Sigmoid colon (tissue), 7 donors: ENCODE measurements around the gene ARHGAP22. TPM values are rescaled to one million over a fixed set of nuclear protein-coding genes. Genes with fewer than 3 reads are reported as not detected.

Experiments used
- DNase-seq: peaks from one replicate; pipeline ENCODE4 v3.0.0-alpha.2; 2019
- H3K27ac ChIP-seq, 4 donors: fragments of 200-600 bp; sonication (generic); one replicate each; pipeline ENCODE4 v1.5.1; 2016 to 2019; ENCODE audit warnings: mild to moderate bottlenecking in 1 of 4
- H3K27me3 ChIP-seq, 3 donors: fragments of 200-600 bp; sonication (generic); one replicate each; pipeline ENCODE4 v1.5.1; 2019; ENCODE audit warnings: mild to moderate bottlenecking in 1 of 3
- H3K36me3 ChIP-seq, 4 donors: fragments of 200-600 bp; sonication (generic); one replicate each; pipeline ENCODE4 v1.5.1; 2016 to 2019
- H3K4me1 ChIP-seq, 4 donors: fragments of 200-600 bp; sonication (generic); one replicate each; pipeline ENCODE4 v1.5.1; 2017 to 2019
- H3K4me3 ChIP-seq, 4 donors: fragments of 200-600 bp; sonication (generic); one replicate each; pipeline ENCODE4 v1.5.1; 2017 to 2019; ENCODE audit warnings: mild to moderate bottlenecking in 2 of 4, moderate library complexity in 1 of 4
- H3K9me3 ChIP-seq, 4 donors: fragments of 200-600 bp in 3 of 4; sonication (generic) in 3 of 4; one replicate each; pipeline versions ENCODE4 v1.5.1 to v1.6.1; 2013 to 2019
- EP300 ChIP-seq, 4 donors: sonication (generic); formaldehyde crosslinking; IDR thresholded peaks; one replicate each; pipeline ENCODE4 v1.6.1; 2017; ENCODE audit warnings: antibody characterized with exemption in 4 of 4
- POLR2A ChIP-seq, 2 donors: fragments of 450-650 bp; IDR thresholded peaks; one replicate each; pipeline ENCODE4 v1.6.1; 2016; ENCODE audit warnings: antibody characterized with exemption in 2 of 2, mild to moderate bottlenecking in 2 of 2, moderate library complexity in 2 of 2
- POLR2AphosphoS5 ChIP-seq, 4 donors: sonication (generic); formaldehyde crosslinking; IDR thresholded peaks; one replicate each; pipeline ENCODE4 v1.6.1; 2017; ENCODE audit warnings: antibody characterized with exemption in 4 of 4
- WGBS, 2 donors: extraction: QIAGEN DNeasy Blood & Tissue Kit; methylation state at CpG; one replicate each; pipeline ENCODE4 v1.1.7; 2013; 5-methylcytosine and 5-hydroxymethylcytosine counted together
- intact Hi-C: fragments of 100-400 bp; cut with DNase I; formaldehyde crosslinking; loops from one replicate; pipeline ENCODE4 v1.15.1; 2023
- polyA plus RNA-seq, 3 donors: library from polyadenylated mRNA; stranded (reverse); fragments of 200-250 nt; gene quantifications; one replicate each; pipeline ENCODE4 v1.2.3, GENCODE V29; 2013
- total RNA-seq, 4 donors: library from RNA; depleted of rRNA; stranded (reverse); fragments of >200 nt; gene quantifications; one replicate each; pipeline ENCODE4 v1.1.0, GENCODE V29; 2016
- TF ChIP-seq, protein P1 (sequence below), 4 experiments: fragments of 450-650 bp in 3 of 4; fragments of 200-600 bp in 1 of 4; IDR thresholded peaks; one replicate each; pipeline ENCODE4 v1.5.1; 2016 to 2019; ENCODE audit warnings: antibody characterized with exemption in 4 of 4, mild to moderate bottlenecking in 3 of 4, moderate library complexity in 2 of 4
- donor health status: healthy with polysubstance abuse.
- donor health status: Bipolar disorder and iron deficiency.
- donor health status: healthy.

The ARHGAP22 gene
- total and polyA plus RNA-seq, 7 donors = 1.2 to 6.4 (median 3.1) TPM

DNA sequence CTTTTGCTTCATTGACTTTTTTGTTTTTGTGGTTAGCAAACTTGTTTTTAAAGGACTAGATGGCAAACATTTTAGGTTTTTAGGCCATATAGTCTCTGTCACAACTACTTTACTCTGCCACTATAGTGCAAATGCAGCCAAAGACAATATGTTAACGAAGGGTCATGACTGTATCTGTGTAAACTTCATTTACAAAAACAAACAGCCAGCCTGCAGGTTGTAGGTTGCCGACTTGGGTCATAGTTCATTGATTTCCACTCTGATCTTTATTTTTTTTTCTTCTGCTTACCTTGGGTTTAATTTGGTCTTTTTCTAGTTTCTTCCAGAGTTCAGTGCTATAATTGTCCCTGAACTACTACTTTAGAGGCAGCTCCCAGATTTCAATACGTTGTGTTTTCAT is 120.0 kb downstream of the ARHGAP22 start:
- no peaks in the 10 kb centered on the region for H3K27me3 ChIP-seq
- H3K4me3 ChIP-seq = no peak overlapping the region
- TF ChIP-seq POLR2AphosphoS5 (IDR thresholded peaks at IDR 0.05) = no peak
- no peak for TF ChIP-seq POLR2A (IDR thresholded peaks at IDR 0.05)
- TF ChIP-seq, protein P1, sequence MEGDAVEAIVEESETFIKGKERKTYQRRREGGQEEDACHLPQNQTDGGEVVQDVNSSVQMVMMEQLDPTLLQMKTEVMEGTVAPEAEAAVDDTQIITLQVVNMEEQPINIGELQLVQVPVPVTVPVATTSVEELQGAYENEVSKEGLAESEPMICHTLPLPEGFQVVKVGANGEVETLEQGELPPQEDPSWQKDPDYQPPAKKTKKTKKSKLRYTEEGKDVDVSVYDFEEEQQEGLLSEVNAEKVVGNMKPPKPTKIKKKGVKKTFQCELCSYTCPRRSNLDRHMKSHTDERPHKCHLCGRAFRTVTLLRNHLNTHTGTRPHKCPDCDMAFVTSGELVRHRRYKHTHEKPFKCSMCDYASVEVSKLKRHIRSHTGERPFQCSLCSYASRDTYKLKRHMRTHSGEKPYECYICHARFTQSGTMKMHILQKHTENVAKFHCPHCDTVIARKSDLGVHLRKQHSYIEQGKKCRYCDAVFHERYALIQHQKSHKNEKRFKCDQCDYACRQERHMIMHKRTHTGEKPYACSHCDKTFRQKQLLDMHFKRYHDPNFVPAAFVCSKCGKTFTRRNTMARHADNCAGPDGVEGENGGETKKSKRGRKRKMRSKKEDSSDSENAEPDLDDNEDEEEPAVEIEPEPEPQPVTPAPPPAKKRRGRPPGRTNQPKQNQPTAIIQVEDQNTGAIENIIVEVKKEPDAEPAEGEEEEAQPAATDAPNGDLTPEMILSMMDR (IDR thresholded peaks at IDR 0.05) = no peak
- no peak for TF ChIP-seq EP300 (IDR thresholded peaks at IDR 0.05)
- H3K9me3 ChIP-seq = no peaks in the 10 kb centered on the region
- WGBS, 2 donors = 29 to 72% methylated on average over 3 of the region's 3 CpGs
- no peak for DNase-seq
- H3K27ac ChIP-seq = no peak overlapping the region
- peaks cover 0 to 12% (median 0%) of the 10 kb centered on the region in 4 donors for H3K4me1 ChIP-seq
- intact Hi-C loops = no loop called here
- H3K36me3 ChIP-seq = no peaks in the 10 kb centered on the region

GRCh38 chr10:48482207-48482606 is 122.7 kb downstream of the ARHGAP22 start:
- Histone ChIP-seq H3K4me3 (no peak overlapping the region), H3K9me3 (no peaks in the 10 kb centered on the region), H3K27ac (no peak overlapping the region), H3K27me3 (no peaks in the 10 kb centered on the region), H3K36me3 (no peaks in the 10 kb centered on the region), H3K4me1 (peaks cover 0 to 12% (median 0%) of the 10 kb centered on the region in 4 donors)
- 72 to 74% methylated on average over 3 of the region's 3 CpGs for WGBS, 2 donors
- TF ChIP-seq, protein P1 (IDR thresholded peaks at IDR 0.05) = no peak
- no peak for TF ChIP-seq EP300 (IDR thresholded peaks at IDR 0.05)
- no peak for TF ChIP-seq POLR2AphosphoS5 (IDR thresholded peaks at IDR 0.05)
- TF ChIP-seq POLR2A (IDR thresholded peaks at IDR 0.05) = no peak
- intact Hi-C loops = no loop called here
- DNase-seq = no peak

GRCh38 chr10:48481385-48481784 is 123.5 kb downstream of the ARHGAP22 start:
- WGBS, 2 donors = 71 to 74% methylated on average over 2 of the region's 2 CpGs
- Histone ChIP-seq H3K36me3 (no peaks in the 10 kb centered on the region), H3K4me1 (peaks cover 0 to 12% (median 0%) of the 10 kb centered on the region in 4 donors), H3K9me3 (no peaks in the 10 kb centered on the region), H3K27ac (no peak overlapping the region), H3K4me3 (no peak overlapping the region), H3K27me3 (no peaks in the 10 kb centered on the region)
- intact Hi-C loops = no loop called here
- TF ChIP-seq POLR2AphosphoS5 (IDR thresholded peaks at IDR 0.05) (no peak), EP300 (IDR thresholded peaks at IDR 0.05) (no peak), POLR2A (IDR thresholded peaks at IDR 0.05) (no peak)
- TF ChIP-seq, protein P1 (IDR thresholded peaks at IDR 0.05) = no peak
- no peak for DNase-seq

GRCh38 chr10:48480397-48481374 is 124.2 kb downstream of the ARHGAP22 start:
- intact Hi-C loops = no loop called here
- 52 to 61% methylated on average over 20 of the region's 20 CpGs for WGBS, 2 donors
- H3K27ac ChIP-seq = no peak overlapping the region
- no peaks in the 10 kb centered on the region for H3K9me3 ChIP-seq
- DNase-seq = peak; percentile 49
- H3K4me1 ChIP-seq = peaks cover 0 to 12% (median 0%) of the 10 kb centered on the region in 4 donors
- no peak overlapping the region for H3K4me3 ChIP-seq
- TF ChIP-seq EP300 (IDR thresholded peaks at IDR 0.05) (no peak), POLR2AphosphoS5 (IDR thresholded peaks at IDR 0.05) (no peak), POLR2A (IDR thresholded peaks at IDR 0.05) (no peak)
- TF ChIP-seq, protein P1 (IDR thresholded peaks at IDR 0.05) = no peak
- H3K36me3 ChIP-seq = no peaks in the 10 kb centered on the region
- H3K27me3 ChIP-seq = no peaks in the 10 kb centered on the region
